Stimulated activated CD4-positive, alpha-beta T cell treated with anti-CD3 and anti-CD28 coated beads, Interleukin-4, amount 100 ng/mL, for 48 hours (primary cell): ENCODE results near the gene PLPP6.
A peak's percentile ranks its signal among the peaks of the same experiment; 100 is the strongest.

Experiments used
- DNase-seq, 2 donors: peaks; one replicate each; pipeline ENCODE4 v3.0.0-alpha.2; 2020; ENCODE audit warnings: low read depth in 2 of 2

PLPP6 gene

GRCh38 chr9:4662989-4663792, 1.1 kb downstream of the PLPP6 start:
- no peak for DNase-seq

- no peak for DNase-seq
These were observed 1.9 kb downstream of the PLPP6 start for GRCh38 chr9:4663956-4664355.

GRCh38 chr9:4665357-4665756, 3.3 kb downstream of the PLPP6 start:
- no peak for DNase-seq

- DNase-seq: peak; percentile 15 to 23
These were observed 4.1 kb downstream of the PLPP6 start, which contains the start of gene SPATA6L for GRCh38 chr9:4666042-4666699. SPATA6L (minus strand) TSS chr9:4666480; CDS start chr9:4666250, 230 bp downstream.

- no peak for DNase-seq
These were observed 5.6 kb downstream of the PLPP6 start for GRCh38 chr9:4667681-4668080.

GRCh38 chr9:4668604-4669003, 6.5 kb downstream of the PLPP6 start:
- DNase-seq: no peak

GRCh38 chr9:4669890-4670289, 7.8 kb downstream of the PLPP6 start:
- no peak for DNase-seq

- DNase-seq: no peak
These were observed 8.5 kb downstream of the PLPP6 start for GRCh38 chr9:4670591-4670990.

GRCh38 chr9:4671737-4672136, 9.6 kb downstream of the PLPP6 start:
- no peak for DNase-seq

- DNase-seq: no peak
These were observed 12.7 kb downstream of the PLPP6 start for GRCh38 chr9:4674783-4675182.

GRCh38 chr9:4677392-4677791, 15.3 kb downstream of the PLPP6 start:
- no peak for DNase-seq

GRCh38 chr9:4678679-4679267, 16.7 kb downstream of the PLPP6 start:
- DNase-seq: no peak

GRCh38 chr9:4679268-4680172, 17.4 kb downstream of the PLPP6 start, which contains the start of gene CDC37L1:
CDC37L1 (plus strand) TSS chr9:4679569; CDS start chr9:4679768, 199 bp downstream.
- peak; percentile 99 for DNase-seq

GRCh38 chr9:4680173-4680525, 18.1 kb downstream of the PLPP6 start:
- no peak for DNase-seq

GRCh38 chr9:4680750-4681149, 18.7 kb downstream of the PLPP6 start:
- DNase-seq: no peak

GRCh38 chr9:4684820-4685219, 22.7 kb downstream of the PLPP6 start:
- DNase-seq: no peak

GRCh38 chr9:4686112-4686511, 24.0 kb downstream of the PLPP6 start:
- DNase-seq: no peak

- DNase-seq: no peak
These were observed 24.5 kb downstream of the PLPP6 start for GRCh38 chr9:4686584-4686983.

GRCh38 chr9:4689021-4689420, 26.9 kb downstream of the PLPP6 start:
- no peak for DNase-seq

GRCh38 chr9:4689687-4690104, 27.6 kb downstream of the PLPP6 start:
- DNase-seq: peak in 1 of 2 donors; percentile 21

- no peak for DNase-seq
These were observed 28.1 kb downstream of the PLPP6 start for GRCh38 chr9:4690144-4690543.

- no peak for DNase-seq
These were observed 29.7 kb downstream of the PLPP6 start for GRCh38 chr9:4691795-4692194.
